ENCODE measurements around the gene PSRC1.

PSRC1 gene

DNA sequence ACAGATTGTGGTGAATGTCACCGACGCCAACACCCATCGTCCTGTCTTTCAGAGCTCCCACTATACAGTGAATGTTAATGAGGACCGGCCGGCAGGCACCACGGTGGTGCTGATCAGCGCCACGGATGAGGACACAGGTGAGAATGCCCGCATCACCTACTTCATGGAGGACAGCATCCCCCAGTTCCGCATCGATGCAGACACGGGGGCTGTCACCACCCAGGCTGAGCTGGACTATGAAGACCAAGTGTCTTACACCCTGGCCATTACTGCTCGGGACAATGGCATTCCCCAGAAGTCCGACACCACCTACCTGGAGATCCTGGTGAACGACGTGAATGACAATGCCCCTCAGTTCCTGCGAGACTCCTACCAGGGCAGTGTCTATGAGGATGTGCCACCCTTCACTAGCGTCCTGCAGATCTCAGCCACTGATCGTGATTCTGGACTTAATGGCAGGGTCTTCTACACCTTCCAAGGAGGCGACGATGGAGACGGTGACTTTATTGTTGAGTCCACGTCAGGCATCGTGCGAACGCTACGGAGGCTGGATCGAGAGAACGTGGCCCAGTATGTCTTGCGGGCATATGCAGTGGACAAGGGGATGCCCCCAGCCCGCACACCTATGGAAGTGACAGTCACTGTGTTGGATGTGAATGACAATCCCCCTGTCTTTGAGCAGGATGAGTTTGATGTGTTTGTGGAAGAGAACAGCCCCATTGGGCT lies 30.6 kb downstream of the PSRC1 start:
- Mint-ChIP-seq H3K4me3 (no peak overlapping the region), H3K36me3 (ENCODE audit: low read depth) (no peaks in the 10 kb centered on the region), H3K27me3 (peaks cover 9% of the 10 kb centered on the region), H3K27ac (no peak overlapping the region), H3K4me1 (ENCODE audit: low read depth) (peaks cover 4% of the 10 kb centered on the region), H3K9me3 (no peaks in the 10 kb centered on the region)
- DNase-seq = no peak

DNA sequence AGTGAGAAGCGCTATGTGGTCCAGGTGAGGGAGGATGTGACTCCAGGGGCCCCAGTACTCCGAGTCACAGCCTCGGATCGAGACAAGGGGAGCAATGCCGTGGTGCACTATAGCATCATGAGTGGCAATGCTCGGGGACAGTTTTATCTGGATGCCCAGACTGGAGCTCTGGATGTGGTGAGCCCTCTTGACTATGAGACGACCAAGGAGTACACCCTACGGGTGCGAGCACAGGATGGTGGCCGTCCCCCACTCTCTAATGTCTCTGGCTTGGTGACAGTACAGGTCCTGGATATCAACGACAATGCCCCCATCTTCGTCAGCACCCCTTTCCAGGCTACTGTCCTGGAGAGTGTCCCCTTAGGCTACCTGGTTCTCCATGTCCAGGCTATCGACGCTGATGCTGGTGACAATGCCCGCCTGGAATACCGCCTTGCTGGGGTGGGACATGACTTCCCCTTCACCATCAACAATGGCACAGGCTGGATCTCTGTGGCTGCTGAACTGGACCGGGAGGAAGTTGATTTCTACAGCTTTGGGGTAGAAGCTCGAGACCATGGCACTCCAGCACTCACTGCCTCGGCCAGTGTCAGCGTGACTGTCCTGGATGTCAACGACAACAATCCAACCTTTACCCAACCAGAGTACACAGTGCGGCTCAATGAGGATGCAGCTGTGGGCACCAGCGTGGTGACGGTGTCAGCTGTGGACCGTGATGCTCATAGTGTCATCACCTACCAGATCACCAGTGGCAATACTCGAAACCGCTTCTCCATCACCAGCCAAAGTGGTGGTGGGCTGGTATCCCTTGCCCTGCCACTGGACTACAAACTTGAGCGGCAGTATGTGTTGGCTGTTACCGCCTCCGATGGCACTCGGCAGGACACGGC lies 31.4 kb downstream of the PSRC1 start:
- H3K36me3 Mint-ChIP-seq (ENCODE audit: low read depth) = no peaks in the 10 kb centered on the region
- H3K27ac Mint-ChIP-seq = no peak overlapping the region
- H3K4me1 Mint-ChIP-seq (ENCODE audit: low read depth) = peaks cover 4% of the 10 kb centered on the region
- H3K9me3 Mint-ChIP-seq = no peaks in the 10 kb centered on the region
- H3K4me3 Mint-ChIP-seq = no peak overlapping the region
- peaks cover 10% of the 10 kb centered on the region for H3K27me3 Mint-ChIP-seq
- DNase-seq = no peak

DNA sequence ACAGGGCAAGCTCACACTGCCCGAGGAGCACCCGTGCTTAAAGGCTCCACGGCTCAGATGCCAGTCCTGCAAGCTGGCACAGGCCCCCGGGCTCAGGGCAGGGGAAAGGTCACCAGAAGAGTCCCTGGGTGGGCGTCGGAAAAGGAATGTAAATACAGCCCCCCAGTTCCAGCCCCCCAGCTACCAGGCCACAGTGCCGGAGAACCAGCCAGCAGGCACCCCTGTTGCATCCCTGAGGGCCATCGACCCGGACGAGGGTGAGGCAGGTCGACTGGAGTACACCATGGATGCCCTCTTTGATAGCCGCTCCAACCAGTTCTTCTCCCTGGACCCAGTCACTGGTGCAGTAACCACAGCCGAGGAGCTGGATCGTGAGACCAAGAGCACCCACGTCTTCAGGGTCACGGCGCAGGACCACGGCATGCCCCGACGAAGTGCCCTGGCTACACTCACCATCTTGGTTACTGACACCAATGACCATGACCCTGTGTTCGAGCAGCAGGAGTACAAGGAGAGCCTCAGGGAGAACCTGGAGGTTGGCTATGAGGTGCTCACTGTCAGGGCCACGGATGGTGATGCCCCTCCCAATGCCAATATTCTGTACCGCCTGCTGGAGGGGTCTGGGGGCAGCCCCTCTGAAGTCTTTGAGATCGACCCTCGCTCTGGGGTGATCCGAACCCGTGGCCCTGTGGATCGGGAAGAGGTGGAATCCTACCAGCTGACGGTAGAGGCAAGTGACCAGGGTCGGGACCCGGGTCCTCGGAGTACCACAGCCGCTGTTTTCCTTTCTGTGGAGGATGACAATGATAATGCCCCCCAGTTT lies 32.3 kb downstream of the PSRC1 start:
- no peak overlapping the region for H3K27ac Mint-ChIP-seq
- no peak for DNase-seq
- no peaks in the 10 kb centered on the region for H3K36me3 Mint-ChIP-seq (ENCODE audit: low read depth)
- peak overlapping the region; percentile 67 for H3K4me3 Mint-ChIP-seq
- peaks cover 13% of the 10 kb centered on the region for H3K27me3 Mint-ChIP-seq
- H3K9me3 Mint-ChIP-seq = no peaks in the 10 kb centered on the region
- H3K4me1 Mint-ChIP-seq (ENCODE audit: low read depth) = peaks cover 4% of the 10 kb centered on the region

GRCh38 chr1:109249654-109250401 lies 33.1 kb downstream of the PSRC1 start:
- no peak overlapping the region for H3K27ac Mint-ChIP-seq
- H3K4me3 Mint-ChIP-seq = peak overlapping the region; percentile 67
- no peaks in the 10 kb centered on the region for H3K9me3 Mint-ChIP-seq
- DNase-seq = no peak
- peaks cover 13% of the 10 kb centered on the region for H3K27me3 Mint-ChIP-seq
- H3K4me1 Mint-ChIP-seq (ENCODE audit: low read depth) = peaks cover 4% of the 10 kb centered on the region
- no peaks in the 10 kb centered on the region for H3K36me3 Mint-ChIP-seq (ENCODE audit: low read depth)

- DNase-seq = peak; percentile 75
- H3K9me3 Mint-ChIP-seq = no peaks in the 10 kb centered on the region
- peak within 1 kb of the TSS; percentile 67 for H3K4me3 Mint-ChIP-seq
- no peaks in the 10 kb centered on the region for H3K36me3 Mint-ChIP-seq (ENCODE audit: low read depth)
- H3K27ac Mint-ChIP-seq = no peak within 1 kb of the TSS
- H3K27me3 Mint-ChIP-seq = peaks cover 16% of the 10 kb centered on the region
- H3K4me1 Mint-ChIP-seq (ENCODE audit: low read depth) = peaks cover 4% of the 10 kb centered on the region
These were observed 33.9 kb downstream of the PSRC1 start, which contains the start of gene CELSR2 for GRCh38 chr1:109248797-109249629. Gene CELSR2 (plus strand): TSS chr1:109249539. CDS start chr1:109250080, 541 bp downstream.

- Mint-ChIP-seq H3K9me3 (no peaks in the 10 kb centered on the region), H3K4me3 (no peak overlapping the region), H3K27ac (no peak overlapping the region), H3K27me3 (peaks cover 16% of the 10 kb centered on the region), H3K4me1 (ENCODE audit: low read depth) (peaks cover 4% of the 10 kb centered on the region), H3K36me3 (ENCODE audit: low read depth) (no peaks in the 10 kb centered on the region)
- DNase-seq = no peak
These were observed 34.5 kb downstream of the PSRC1 start for GRCh38 chr1:109248444-109248796.

DNA sequence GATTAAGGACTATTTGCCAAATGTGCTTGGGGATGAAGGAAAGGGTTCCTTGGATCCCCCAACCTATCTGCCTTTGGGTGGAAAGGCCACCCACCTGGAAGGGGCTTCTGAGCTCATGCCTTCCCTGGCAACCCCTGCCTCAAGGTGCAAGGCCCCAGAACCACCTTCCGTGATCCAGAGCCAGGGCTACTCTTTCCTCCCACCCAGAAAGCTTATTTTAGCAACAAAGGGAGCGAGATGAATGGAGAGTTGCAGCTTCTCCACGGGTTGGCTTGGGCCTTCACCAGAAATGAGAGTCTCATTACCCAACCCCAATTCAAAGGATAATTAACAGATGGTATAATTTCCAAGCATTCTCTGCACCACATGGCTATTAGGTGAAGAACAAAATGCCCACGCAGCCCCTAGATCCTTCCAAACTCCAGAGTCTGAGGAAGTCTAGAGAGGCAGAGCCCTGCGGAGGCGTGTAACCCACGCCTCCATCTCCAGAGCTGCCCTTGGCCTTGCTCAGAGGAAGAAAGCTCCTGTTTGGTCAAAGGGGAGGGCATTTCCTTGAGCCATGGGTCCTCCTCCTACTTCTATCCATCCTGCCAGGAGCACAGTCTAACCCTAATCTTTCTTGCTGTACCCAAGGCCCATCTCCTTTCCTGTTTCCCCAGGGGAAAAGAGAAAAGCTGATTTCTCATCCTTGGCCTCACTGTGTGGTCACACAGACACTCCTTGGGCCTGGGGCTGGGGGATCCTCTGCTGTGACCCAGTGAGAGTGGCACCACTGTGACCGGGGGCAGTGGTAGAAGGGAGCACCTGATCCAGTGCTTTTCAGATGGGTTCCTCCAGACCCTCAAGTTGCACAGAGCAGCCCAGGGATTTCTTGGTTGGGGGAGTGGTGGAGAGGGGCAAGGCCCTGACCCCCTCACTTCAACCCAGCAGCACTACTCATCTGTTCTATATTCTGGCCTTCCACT lies 35.3 kb downstream of the PSRC1 start:
- Mint-ChIP-seq H3K36me3 (ENCODE audit: low read depth) (no peaks in the 10 kb centered on the region), H3K27ac (no peak overlapping the region), H3K4me1 (ENCODE audit: low read depth) (peaks cover 4% of the 10 kb centered on the region), H3K4me3 (no peak overlapping the region), H3K9me3 (no peaks in the 10 kb centered on the region), H3K27me3 (peaks cover 16% of the 10 kb centered on the region)
- no peak for DNase-seq

GRCh38 chr1:109246141-109246551 lies 36.8 kb downstream of the PSRC1 start:
- no peaks in the 10 kb centered on the region for H3K36me3 Mint-ChIP-seq (ENCODE audit: low read depth)
- H3K4me3 Mint-ChIP-seq = no peak overlapping the region
- no peak overlapping the region for H3K27ac Mint-ChIP-seq
- DNase-seq = no peak
- H3K4me1 Mint-ChIP-seq (ENCODE audit: low read depth) = peaks cover 19% of the 10 kb centered on the region
- no peaks in the 10 kb centered on the region for H3K9me3 Mint-ChIP-seq
- peaks cover 19% of the 10 kb centered on the region for H3K27me3 Mint-ChIP-seq

- peaks cover 8% of the 10 kb centered on the region for H3K36me3 Mint-ChIP-seq (ENCODE audit: low read depth)
- no peak overlapping the region for H3K27ac Mint-ChIP-seq
These were observed 38.9 kb downstream of the PSRC1 start for GRCh38 chr1:109243860-109244552.

DNA sequence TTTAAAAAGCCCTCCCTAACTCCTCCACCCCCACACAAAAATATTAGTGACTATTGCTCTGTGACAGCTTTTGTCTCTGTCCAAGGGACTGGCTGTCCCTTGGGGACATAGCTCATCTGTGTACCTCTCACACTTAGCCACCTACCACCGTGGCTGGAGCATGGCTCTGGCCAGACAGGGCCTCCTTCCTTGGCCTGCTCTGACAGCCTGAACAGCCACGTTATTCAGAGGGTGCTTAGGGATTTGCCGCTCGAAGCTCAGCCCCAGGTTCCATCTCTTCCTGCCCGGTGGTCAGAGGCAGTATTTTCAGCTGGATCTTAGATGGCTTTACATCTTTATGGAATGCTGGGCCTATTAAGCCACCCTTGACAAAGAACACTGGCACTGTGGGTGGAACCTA lies 39.7 kb downstream of the PSRC1 start:
- peaks cover 10% of the 10 kb centered on the region for H3K27me3 Mint-ChIP-seq
- peaks cover 15% of the 10 kb centered on the region for H3K36me3 Mint-ChIP-seq (ENCODE audit: low read depth)
- no peak overlapping the region for H3K27ac Mint-ChIP-seq
- no peak overlapping the region for H3K4me3 Mint-ChIP-seq
- H3K9me3 Mint-ChIP-seq = no peaks in the 10 kb centered on the region
- DNase-seq = no peak
- H3K4me1 Mint-ChIP-seq (ENCODE audit: low read depth) = peaks cover 21% of the 10 kb centered on the region

More at GRCh38 chr1:109243860-109244552, 38.9 kb downstream of the PSRC1 start:
- Mint-ChIP-seq H3K9me3 (no peaks in the 10 kb centered on the region), H3K4me1 (ENCODE audit: low read depth) (peaks cover 22% of the 10 kb centered on the region), H3K27me3 (peaks cover 11% of the 10 kb centered on the region), H3K4me3 (no peak overlapping the region)
- DNase-seq = no peak

- no peak for DNase-seq
- Mint-ChIP-seq H3K27me3 (peaks cover 10% of the 10 kb centered on the region), H3K9me3 (no peaks in the 10 kb centered on the region), H3K4me3 (no peak overlapping the region), H3K27ac (no peak overlapping the region), H3K4me1 (ENCODE audit: low read depth) (peaks cover 21% of the 10 kb centered on the region), H3K36me3 (ENCODE audit: low read depth) (peaks cover 24% of the 10 kb centered on the region)
These were observed 40.6 kb downstream of the PSRC1 start for GRCh38 chr1:109242387-109242786.

DNA sequence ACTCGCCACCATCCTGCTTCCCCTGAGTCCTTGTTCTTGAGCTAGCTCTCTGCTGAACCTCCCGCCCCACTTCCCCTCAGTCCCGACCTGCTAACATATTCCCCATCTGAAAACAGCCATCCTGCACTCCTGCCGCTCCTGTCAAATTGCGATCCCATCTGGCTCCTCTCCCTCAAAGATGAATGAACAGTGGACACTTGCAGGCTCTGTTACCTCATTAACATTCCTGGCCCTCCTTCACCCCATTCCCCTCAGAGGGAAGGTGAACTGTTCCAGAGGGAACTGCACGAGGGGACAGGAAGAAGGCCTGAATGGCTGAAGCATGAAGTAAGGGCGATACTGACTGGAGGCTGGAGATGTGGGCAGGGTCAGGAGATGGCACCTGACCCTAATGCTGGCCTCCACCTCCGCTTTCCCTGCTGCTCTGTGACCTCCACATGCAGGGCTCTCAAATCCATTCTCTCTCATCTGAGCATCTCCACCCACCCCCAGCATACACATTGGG lies 41.1 kb downstream of the PSRC1 start:
- H3K9me3 Mint-ChIP-seq = no peaks in the 10 kb centered on the region
- H3K27ac Mint-ChIP-seq = no peak overlapping the region
- no peak for DNase-seq
- H3K36me3 Mint-ChIP-seq (ENCODE audit: low read depth) = peaks cover 29% of the 10 kb centered on the region
- peaks cover 21% of the 10 kb centered on the region for H3K4me1 Mint-ChIP-seq (ENCODE audit: low read depth)
- H3K4me3 Mint-ChIP-seq = no peak overlapping the region
- H3K27me3 Mint-ChIP-seq = peaks cover 10% of the 10 kb centered on the region

Measured in activated T-cell treated with anti-CD3 and anti-CD28 coated beads, Interleukin-2, amount 50 U/mL, for 24 hours (primary cell).